Right cardiac atrium (tissue), 5 donors: ENCODE results near the gene ADAMTSL1. TPM values are rescaled to one million over a fixed set of nuclear protein-coding genes. Genes with fewer than 3 reads are reported as not detected.
A peak's percentile ranks its signal among the peaks of the same experiment; 100 is the strongest.

ENCODE experiments used
- ATAC-seq, 2 donors: fragments of 200-7000 bp; cut with Tn5 transposase; one replicate each; pipeline versions ENCODE4 v1.8.0 to v1.9.1; 2020; ENCODE audit warnings: moderate library complexity in 2 of 2, mild to moderate bottlenecking in 1 of 2
- DNase-seq, 3 donors: peaks; one replicate each; pipeline ENCODE4 v3.0.0-alpha.2; 2020
- H3K27ac ChIP-seq: one replicate; pipeline ENCODE4 v1.5.1; 2013; ENCODE audit warnings: mild to moderate bottlenecking, low read length, control low read depth, moderate library complexity
- H3K27me3 ChIP-seq: one replicate; pipeline ENCODE4 v1.6.1; 2013; ENCODE audit not compliant: control insufficient read depth, insufficient read depth
- H3K4me1 ChIP-seq: one replicate; pipeline ENCODE4 v1.6.1; 2013; ENCODE audit warnings: low read length; ENCODE audit not compliant: control insufficient read depth, insufficient read depth
- H3K4me3 ChIP-seq: one replicate; pipeline ENCODE4 v1.5.1; 2013; ENCODE audit warnings: low read length, control low read depth
- H3K9me3 ChIP-seq: one replicate; pipeline ENCODE4 v1.6.1; 2013; ENCODE audit warnings: low read length; ENCODE audit not compliant: control insufficient read depth
- WGBS: extraction: QIAGEN DNeasy Blood & Tissue Kit; methylation state at CpG from one replicate; pipeline ENCODE4 v1.1.7; 2013; 5-methylcytosine and 5-hydroxymethylcytosine counted together
- intact Hi-C, 4 donors: fragments of 100-400 bp; cut with DNase I; formaldehyde crosslinking; loops; one replicate each; pipeline versions ENCODE4 v1.11.0 to v1.14.0; 2022 to 2023
- polyA plus RNA-seq: library from polyadenylated mRNA; stranded (reverse); fragments of 200-250 nt; gene quantifications from one replicate; pipeline ENCODE4 v1.2.3, GENCODE V29; 2013
- total RNA-seq, 4 donors: library from RNA; stranded (reverse); fragmentation: NEBNext Ultra II Directional; extraction: Animal tissue kit (Norgen Biotek cat#: 25700); gene quantifications; one replicate each; pipeline ENCODE4 v1.2.1, GENCODE V29; 2021
- donor health status: healthy with polysubstance abuse.
- donor health status: DM: no; HTN: yes; CAD: no.
- donor health status: DM: no; HTN: no; CAD: no.
- donor health status: DM: no; HTN: yes; CAD: no; lungs with severe emphysema.
- donor health status: DM: yes; HTN: yes; CAD: no.

ADAMTSL1 gene
- total and polyA plus RNA-seq, 5 donors = 1.2 to 5.0 (median 3.0) TPM

- no peak overlapping the region for H3K4me3 ChIP-seq
- 76% methylated on average over 2 of the region's 2 CpGs for WGBS
- no peaks in the 10 kb centered on the region for H3K9me3 ChIP-seq
- H3K27me3 ChIP-seq = no peaks in the 10 kb centered on the region
- intact Hi-C loops = no loop called here
- H3K27ac ChIP-seq = no peak overlapping the region
- DNase-seq = no peak
- no peak for ATAC-seq
- peaks cover 2% of the 10 kb centered on the region for H3K4me1 ChIP-seq
These were observed 11.8 kb downstream of the ADAMTSL1 start for GRCh38 chr9:18485714-18486113.

- no peak overlapping the region for H3K4me3 ChIP-seq
- H3K4me1 ChIP-seq = peaks cover 2% of the 10 kb centered on the region
- intact Hi-C loops = no loop called here
- H3K27me3 ChIP-seq = no peaks in the 10 kb centered on the region
- 82% methylated on average over 7 of the region's 7 CpGs for WGBS
- ATAC-seq = no peak
- no peak for DNase-seq
- H3K9me3 ChIP-seq = no peaks in the 10 kb centered on the region
- H3K27ac ChIP-seq = no peak overlapping the region
These were observed 13.7 kb downstream of the ADAMTSL1 start for GRCh38 chr9:18487611-18488010.

- 88% methylated on average over 2 of the region's 2 CpGs for WGBS
- H3K27ac ChIP-seq = no peak overlapping the region
- intact Hi-C loops = no loop called here
- H3K4me3 ChIP-seq = no peak overlapping the region
- no peak for DNase-seq
- H3K4me1 ChIP-seq = peaks cover 2% of the 10 kb centered on the region
- no peak for ATAC-seq
- H3K27me3 ChIP-seq = no peaks in the 10 kb centered on the region
- no peaks in the 10 kb centered on the region for H3K9me3 ChIP-seq
These were observed 14.9 kb downstream of the ADAMTSL1 start for GRCh38 chr9:18488886-18489285.

GRCh38 chr9:18489861-18490260, 15.9 kb downstream of the ADAMTSL1 start:
- no peak overlapping the region for H3K4me3 ChIP-seq
- intact Hi-C loops = no loop called here
- H3K27ac ChIP-seq = no peak overlapping the region
- WGBS = 66% methylated on average over 2 of the region's 2 CpGs
- ATAC-seq = peak in 1 of 2 donors; percentile 22
- no peaks in the 10 kb centered on the region for H3K27me3 ChIP-seq
- DNase-seq = no peak
- H3K4me1 ChIP-seq = peaks cover 2% of the 10 kb centered on the region
- H3K9me3 ChIP-seq = no peaks in the 10 kb centered on the region

GRCh38 chr9:18490641-18491370, 16.9 kb downstream of the ADAMTSL1 start:
- Histone ChIP-seq H3K27ac (peak overlapping the region; percentile 8), H3K4me1 (no peaks in the 10 kb centered on the region), H3K9me3 (no peaks in the 10 kb centered on the region), H3K4me3 (no peak overlapping the region), H3K27me3 (no peaks in the 10 kb centered on the region)
- peak in 2 of 3 donors; percentile 43 to 45 for DNase-seq
- ATAC-seq = peak; percentile 55 to 83
- 39% methylated on average over 7 of the region's 7 CpGs for WGBS
- intact Hi-C loops = no loop called here

- ATAC-seq (peak in 1 of 2 donors; percentile 59), DNase-seq (no peak)
- no peaks in the 10 kb centered on the region for H3K27me3 ChIP-seq
- H3K4me3 ChIP-seq = no peak overlapping the region
- no peaks in the 10 kb centered on the region for H3K4me1 ChIP-seq
- H3K9me3 ChIP-seq = no peaks in the 10 kb centered on the region
- H3K27ac ChIP-seq = no peak overlapping the region
- intact Hi-C loops = no loop called here
These were observed 18.7 kb downstream of the ADAMTSL1 start for GRCh38 chr9:18492612-18493011.

GRCh38 chr9:18493451-18493993, 19.6 kb downstream of the ADAMTSL1 start:
- DNase-seq (no peak), ATAC-seq (no peak)
- Histone ChIP-seq H3K4me3 (no peak overlapping the region), H3K27ac (no peak overlapping the region), H3K27me3 (no peaks in the 10 kb centered on the region), H3K4me1 (no peaks in the 10 kb centered on the region), H3K9me3 (no peaks in the 10 kb centered on the region)
- 90% methylated on average over 3 of the region's 3 CpGs for WGBS
- intact Hi-C loops = no loop called here

- ATAC-seq = no peak
- H3K27me3 ChIP-seq = no peaks in the 10 kb centered on the region
- 97% methylated on average over 3 of the region's 3 CpGs for WGBS
- no peaks in the 10 kb centered on the region for H3K9me3 ChIP-seq
- no peaks in the 10 kb centered on the region for H3K4me1 ChIP-seq
- H3K27ac ChIP-seq = no peak overlapping the region
- intact Hi-C loops = no loop called here
- no peak for DNase-seq
- H3K4me3 ChIP-seq = no peak overlapping the region
These were observed 21.1 kb downstream of the ADAMTSL1 start for GRCh38 chr9:18495065-18495464.

- Histone ChIP-seq H3K27ac (no peak overlapping the region), H3K9me3 (no peaks in the 10 kb centered on the region), H3K27me3 (no peaks in the 10 kb centered on the region), H3K4me1 (no peaks in the 10 kb centered on the region), H3K4me3 (no peak overlapping the region)
- WGBS = 66% methylated on average over 5 of the region's 5 CpGs
- intact Hi-C loops = no loop called here
- no peak for ATAC-seq
- DNase-seq = no peak
These were observed 22.5 kb downstream of the ADAMTSL1 start for GRCh38 chr9:18496256-18497000.

- no peak for DNase-seq
- no peak for ATAC-seq
- intact Hi-C loops = no loop called here
- H3K27me3 ChIP-seq = no peaks in the 10 kb centered on the region
- WGBS = 53% methylated on average over 3 of the region's 3 CpGs
- no peaks in the 10 kb centered on the region for H3K9me3 ChIP-seq
- no peaks in the 10 kb centered on the region for H3K4me1 ChIP-seq
- H3K27ac ChIP-seq = no peak overlapping the region
- H3K4me3 ChIP-seq = no peak overlapping the region
These were observed 25.1 kb downstream of the ADAMTSL1 start for GRCh38 chr9:18499062-18499461.

GRCh38 chr9:18499980-18500379, 26.0 kb downstream of the ADAMTSL1 start:
- no peaks in the 10 kb centered on the region for H3K27me3 ChIP-seq
- no peaks in the 10 kb centered on the region for H3K4me1 ChIP-seq
- WGBS = 48% methylated on average over 1 of the region's 1 CpG
- ATAC-seq (no peak), DNase-seq (no peak)
- no peaks in the 10 kb centered on the region for H3K9me3 ChIP-seq
- no peak overlapping the region for H3K27ac ChIP-seq
- intact Hi-C loops = no loop called here
- H3K4me3 ChIP-seq = no peak overlapping the region
